BE2C (cell line): ENCODE results near the gene HPGDS.

ENCODE experiments used
- DNase-seq: peaks from one replicate; pipeline ENCODE4 v3.0.0-alpha.2; 2020
- H3K27me3 ChIP-seq: fragments of 250-450 bp; sonication (Bioruptor Pico); 2 replicates; pipeline ENCODE4 v1.5.1; 2020; ENCODE audit warnings: mild to moderate bottlenecking
- H3K36me3 ChIP-seq: fragments of 250-450 bp; sonication (Bioruptor Pico); 2 replicates; pipeline ENCODE4 v1.5.1; 2020; ENCODE audit warnings: mild to moderate bottlenecking
- H3K4me1 ChIP-seq: fragments of 250-450 bp; sonication (Bioruptor Pico); 2 replicates; pipeline ENCODE4 v1.5.1; 2020
- H3K4me3 ChIP-seq: 2 replicates; pipeline ENCODE4 v1.5.1; 2011; ENCODE audit warnings: low read depth, low read length
- H3K9me3 ChIP-seq: fragments of 250-450 bp; sonication (Bioruptor Pico); 2 replicates; pipeline ENCODE4 v1.5.1; 2020
- TF ChIP-seq, protein P1 (sequence below): IDR thresholded peaks from 2 replicates; pipeline ENCODE4 v1.5.1; 2012; ENCODE audit warnings: mild to moderate bottlenecking, low read depth, low read length

The HPGDS gene

DNA sequence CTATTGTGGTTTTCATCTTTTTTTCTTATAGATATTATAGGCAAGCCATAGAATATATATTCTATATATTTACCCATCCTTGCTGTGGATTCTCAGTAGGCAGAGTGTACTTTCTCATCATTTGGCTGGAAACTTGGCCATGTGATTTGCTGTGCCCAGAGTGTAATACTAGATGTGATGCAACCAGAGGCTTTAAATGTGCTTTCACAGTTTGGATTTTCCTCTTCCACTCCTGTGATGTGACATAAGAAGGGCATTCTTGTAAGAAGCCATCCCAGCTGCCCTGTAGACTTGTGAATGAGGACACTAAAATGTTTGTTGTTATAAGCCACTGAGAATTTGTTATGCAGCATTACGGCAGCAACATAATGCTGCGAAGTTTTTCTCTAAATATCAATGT lies 10.4 kb upstream of the HPGDS start:
- Histone ChIP-seq H3K36me3 (no peaks in the 10 kb centered on the region), H3K4me3 (no peak overlapping the region), H3K27me3 (no peaks in the 10 kb centered on the region), H3K9me3 (no peaks in the 10 kb centered on the region), H3K4me1 (peaks cover 11% of the 10 kb centered on the region)
- TF ChIP-seq, protein P1, sequence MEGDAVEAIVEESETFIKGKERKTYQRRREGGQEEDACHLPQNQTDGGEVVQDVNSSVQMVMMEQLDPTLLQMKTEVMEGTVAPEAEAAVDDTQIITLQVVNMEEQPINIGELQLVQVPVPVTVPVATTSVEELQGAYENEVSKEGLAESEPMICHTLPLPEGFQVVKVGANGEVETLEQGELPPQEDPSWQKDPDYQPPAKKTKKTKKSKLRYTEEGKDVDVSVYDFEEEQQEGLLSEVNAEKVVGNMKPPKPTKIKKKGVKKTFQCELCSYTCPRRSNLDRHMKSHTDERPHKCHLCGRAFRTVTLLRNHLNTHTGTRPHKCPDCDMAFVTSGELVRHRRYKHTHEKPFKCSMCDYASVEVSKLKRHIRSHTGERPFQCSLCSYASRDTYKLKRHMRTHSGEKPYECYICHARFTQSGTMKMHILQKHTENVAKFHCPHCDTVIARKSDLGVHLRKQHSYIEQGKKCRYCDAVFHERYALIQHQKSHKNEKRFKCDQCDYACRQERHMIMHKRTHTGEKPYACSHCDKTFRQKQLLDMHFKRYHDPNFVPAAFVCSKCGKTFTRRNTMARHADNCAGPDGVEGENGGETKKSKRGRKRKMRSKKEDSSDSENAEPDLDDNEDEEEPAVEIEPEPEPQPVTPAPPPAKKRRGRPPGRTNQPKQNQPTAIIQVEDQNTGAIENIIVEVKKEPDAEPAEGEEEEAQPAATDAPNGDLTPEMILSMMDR, result no peak
- no peak for DNase-seq

DNA sequence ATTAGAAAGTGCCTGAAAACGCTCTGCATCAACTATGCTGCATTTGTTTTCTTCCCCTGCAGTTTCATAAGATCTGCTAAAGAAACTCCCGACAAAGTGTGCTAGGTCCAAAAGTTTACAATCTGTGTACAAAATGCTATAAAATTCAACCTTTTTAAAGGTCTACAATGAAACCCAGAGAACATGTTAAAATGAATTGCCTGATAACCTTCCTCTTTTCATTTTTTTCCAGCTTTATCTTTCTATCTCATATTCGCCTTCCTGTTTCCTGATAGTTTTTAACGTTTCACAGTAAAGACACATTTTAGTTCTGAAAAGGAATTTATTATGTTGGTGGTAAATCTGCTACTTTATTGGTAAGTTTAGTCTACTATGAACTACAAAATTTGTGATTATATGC lies 9.5 kb upstream of the HPGDS start:
- TF ChIP-seq, protein P1, result no peak
- Histone ChIP-seq H3K9me3 (no peaks in the 10 kb centered on the region), H3K4me3 (no peak overlapping the region), H3K36me3 (no peaks in the 10 kb centered on the region), H3K4me1 (peaks cover 11% of the 10 kb centered on the region), H3K27me3 (no peaks in the 10 kb centered on the region)
- no peak for DNase-seq

DNA sequence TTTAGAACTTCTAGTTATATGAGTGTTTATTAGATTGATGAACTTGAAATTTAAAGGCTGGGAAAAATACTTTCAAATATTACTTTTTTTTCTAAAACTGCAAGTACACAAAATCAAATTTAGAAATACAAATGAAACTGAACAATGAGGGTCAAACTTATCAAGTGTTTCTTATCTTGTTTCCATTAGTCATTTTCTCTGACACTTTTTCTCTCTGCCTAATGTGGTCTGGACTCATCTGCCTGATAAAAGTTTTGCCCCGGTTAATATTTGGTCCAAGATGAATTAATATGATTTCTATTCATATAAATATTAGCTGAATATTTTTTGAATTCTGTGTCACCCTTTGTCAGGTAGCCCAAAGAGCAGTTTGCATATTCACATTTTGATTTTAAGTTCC lies 8.7 kb upstream of the HPGDS start:
- H3K4me3 ChIP-seq, result no peak overlapping the region
- H3K36me3 ChIP-seq, result no peaks in the 10 kb centered on the region
- no peaks in the 10 kb centered on the region for H3K27me3 ChIP-seq
- no peak for DNase-seq
- TF ChIP-seq, protein P1, result no peak
- no peaks in the 10 kb centered on the region for H3K9me3 ChIP-seq
- H3K4me1 ChIP-seq, result peaks cover 14% of the 10 kb centered on the region

DNA sequence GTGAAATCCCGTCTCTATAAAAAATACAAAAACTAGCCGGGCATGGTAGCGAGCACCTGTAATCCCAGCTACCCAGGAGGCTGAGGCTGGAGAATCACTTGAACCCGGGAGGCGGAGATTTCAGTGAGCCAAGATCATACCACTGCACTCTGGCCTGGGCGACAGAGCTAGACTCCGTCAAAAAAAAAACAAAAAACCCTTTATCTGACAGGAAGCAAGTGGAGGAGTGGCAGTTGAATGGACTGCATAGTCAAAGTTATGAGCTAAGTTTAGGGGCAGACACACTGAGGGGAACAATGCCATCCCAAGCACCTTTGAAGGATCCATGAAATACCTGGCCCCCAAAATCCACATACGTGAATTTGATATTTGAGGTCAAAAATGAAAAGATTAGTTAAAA lies 7.5 kb upstream of the HPGDS start:
- H3K4me3 ChIP-seq, result no peak overlapping the region

DNA sequence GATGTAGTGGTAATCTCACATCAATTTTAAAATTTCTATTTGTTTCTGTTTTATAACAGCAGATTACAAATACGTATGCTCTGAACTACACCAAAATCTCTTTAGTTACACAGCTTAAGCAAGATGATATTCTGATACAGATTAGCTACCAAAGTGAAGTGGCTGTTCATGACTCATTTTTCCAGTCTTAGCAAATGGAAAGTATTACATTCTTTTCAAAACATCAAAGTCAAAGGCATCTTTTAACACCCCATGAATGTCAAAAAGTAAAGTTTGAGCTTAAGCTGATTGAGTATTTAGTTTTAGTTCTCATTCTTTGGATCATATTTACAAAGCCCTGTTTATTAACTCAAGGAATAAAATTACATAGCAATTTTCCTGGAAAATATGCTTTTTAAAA lies 6.6 kb upstream of the HPGDS start:
- Histone ChIP-seq H3K27me3 (no peaks in the 10 kb centered on the region), H3K4me3 (no peak overlapping the region), H3K4me1 (peaks cover 19% of the 10 kb centered on the region), H3K9me3 (no peaks in the 10 kb centered on the region), H3K36me3 (no peaks in the 10 kb centered on the region)
- TF ChIP-seq, protein P1, result no peak
- DNase-seq, result no peak

More for the DNA sequence above, 7.5 kb upstream of the HPGDS start:
- no peak for DNase-seq
- Histone ChIP-seq H3K4me1 (peaks cover 21% of the 10 kb centered on the region), H3K27me3 (no peaks in the 10 kb centered on the region), H3K36me3 (no peaks in the 10 kb centered on the region), H3K9me3 (no peaks in the 10 kb centered on the region)
- TF ChIP-seq, protein P1, result no peak

DNA sequence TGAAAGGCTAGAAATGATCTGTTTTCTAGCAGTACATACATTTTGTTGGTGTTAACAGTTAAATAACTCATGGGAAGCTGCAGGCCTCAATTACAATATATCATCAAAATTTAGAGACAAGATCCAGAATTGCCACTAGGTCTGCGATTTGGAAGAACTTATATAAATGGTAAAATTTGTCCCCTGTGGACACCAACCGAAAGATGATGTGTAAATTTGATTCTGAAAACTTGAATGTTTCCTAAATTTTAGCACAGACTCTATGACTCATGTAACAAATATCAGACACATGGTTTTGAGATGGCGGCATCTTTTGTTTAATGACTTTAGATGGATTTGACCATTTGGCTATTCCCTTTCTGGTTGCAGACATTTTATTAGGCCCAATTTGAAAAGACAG lies 6.0 kb upstream of the HPGDS start:
- peaks cover 14% of the 10 kb centered on the region for H3K4me1 ChIP-seq
- no peaks in the 10 kb centered on the region for H3K27me3 ChIP-seq
- H3K4me3 ChIP-seq, result no peak overlapping the region
- no peaks in the 10 kb centered on the region for H3K9me3 ChIP-seq
- DNase-seq, result no peak
- no peaks in the 10 kb centered on the region for H3K36me3 ChIP-seq
- TF ChIP-seq, protein P1, result no peak
